T-helper 17 cell (primary cell): ENCODE results near the gene B4GALT1. TPM values are rescaled to one million over a fixed set of nuclear protein-coding genes. Genes with fewer than 3 reads are reported as not detected.

Experiments
- ATAC-seq: fragments of 150-1000 bp; cut with Tn5 transposase; 2 replicates; pipeline ENCODE4 v1.10.0; 2021; ENCODE audit warnings: mild to moderate bottlenecking, moderate library complexity
- DNase-seq, 3 donors: peaks; one replicate each; pipeline versions ENCODE4 v3.0.0 to v3.0.0-alpha.2; 2020 to 2021
- H3K9me3 ChIP-seq: one replicate; pipeline ENCODE4 v1.7.0; 2013; ENCODE audit warnings: low read length, mild to moderate bottlenecking; ENCODE audit not compliant: control insufficient read depth, poor library complexity, severe bottlenecking
- H3K27ac Mint-ChIP-seq: one replicate; pipeline ENCODE4 v1.8.0; 2022; ENCODE audit warnings: mild to moderate bottlenecking, moderate library complexity, mixed read lengths
- H3K27me3 Mint-ChIP-seq: one replicate; pipeline ENCODE4 v1.8.0; 2022; ENCODE audit warnings: mixed read lengths
- H3K36me3 Mint-ChIP-seq: one replicate; pipeline ENCODE4 v1.8.0; 2022; ENCODE audit warnings: low read depth, mixed read lengths
- H3K4me1 Mint-ChIP-seq: one replicate; pipeline ENCODE4 v1.8.0; 2022; ENCODE audit warnings: mild to moderate bottlenecking, mixed read lengths
- H3K4me3 Mint-ChIP-seq: one replicate; pipeline ENCODE4 v1.8.0; 2022; ENCODE audit warnings: mild to moderate bottlenecking, moderate library complexity, mixed read lengths
- total RNA-seq, 4 donors: library from RNA in 2 of 4; stranded (reverse) in 2 of 4; gene quantifications; one replicate each; pipeline ENCODE4 v1.2.3 and lab custom pipeline; 2022 to 2026

Gene B4GALT1
- total RNA-seq, 2 donors from 2014 or later = 106 to 126 TPM

- H3K4me3 Mint-ChIP-seq = peak overlapping the region; percentile 91
- peaks cover 15% of the 10 kb centered on the region for H3K36me3 Mint-ChIP-seq
- DNase-seq (no peak), ATAC-seq (no peak)
- no peaks in the 10 kb centered on the region for H3K9me3 ChIP-seq
- peak overlapping the region; percentile 97 for H3K27ac Mint-ChIP-seq
- H3K4me1 Mint-ChIP-seq = peaks cover 74% of the 10 kb centered on the region
- H3K27me3 Mint-ChIP-seq = no peaks in the 10 kb centered on the region
These were observed 30.1 kb downstream of the B4GALT1 start for GRCh38 chr9:33136721-33137670.

DNA sequence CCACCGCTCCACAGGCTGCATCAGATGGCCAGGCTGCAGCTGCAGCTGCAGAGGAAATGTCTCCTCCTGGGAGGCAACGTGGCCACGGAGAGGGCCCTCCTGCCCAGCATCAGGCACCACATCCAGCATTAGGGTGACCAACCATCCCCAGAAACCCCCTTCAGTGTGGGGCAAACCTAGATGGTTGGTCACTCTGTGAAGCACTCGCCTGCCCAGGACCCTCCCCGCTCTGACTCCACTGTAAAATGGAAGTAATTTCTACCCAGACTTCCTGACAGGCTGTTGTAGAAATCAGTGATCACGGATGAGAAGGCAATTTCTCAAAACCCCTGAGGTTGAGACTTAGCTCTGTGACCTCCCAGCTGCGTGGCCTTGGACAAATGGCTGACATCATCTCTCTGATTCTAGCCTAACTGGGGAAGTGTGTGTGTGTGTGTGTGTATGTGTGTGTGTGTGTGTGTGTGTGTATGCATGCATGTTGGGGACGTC, 31.6 kb downstream of the B4GALT1 start:
- no peak for DNase-seq
- Mint-ChIP-seq H3K27me3 (no peaks in the 10 kb centered on the region), H3K4me1 (peaks cover 71% of the 10 kb centered on the region), H3K27ac (peak overlapping the region; percentile 97), H3K4me3 (peak overlapping the region; percentile 72), H3K36me3 (peaks cover 22% of the 10 kb centered on the region)
- ATAC-seq = no peak
- no peaks in the 10 kb centered on the region for H3K9me3 ChIP-seq

GRCh38 chr9:33135031-33135461, 32.1 kb downstream of the B4GALT1 start:
- no peak for DNase-seq
- Mint-ChIP-seq H3K4me1 (peaks cover 72% of the 10 kb centered on the region), H3K4me3 (no peak overlapping the region), H3K27ac (peak overlapping the region; percentile 97), H3K27me3 (no peaks in the 10 kb centered on the region), H3K36me3 (peaks cover 22% of the 10 kb centered on the region)
- ATAC-seq = no peak
- no peaks in the 10 kb centered on the region for H3K9me3 ChIP-seq

DNA sequence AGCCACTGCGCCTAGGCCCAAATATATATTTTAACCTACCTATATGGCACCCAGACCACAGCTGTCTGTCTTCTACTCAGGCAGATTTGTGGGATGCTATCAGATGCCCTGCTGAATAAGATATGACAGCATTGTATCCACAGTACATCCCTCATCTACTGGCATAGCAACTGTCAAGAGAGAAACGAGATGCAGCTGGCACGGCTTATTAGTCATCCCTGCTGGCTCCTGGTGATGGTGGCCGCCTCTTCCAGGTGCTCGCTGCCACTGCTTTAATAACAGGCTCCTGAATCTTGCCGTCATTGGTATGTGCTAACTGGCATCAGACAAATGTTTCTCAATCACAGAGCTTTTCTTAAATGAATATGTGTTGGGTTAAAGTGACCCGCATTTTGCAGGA, 34.0 kb downstream of the B4GALT1 start:
- Mint-ChIP-seq H3K27ac (no peak overlapping the region), H3K4me3 (no peak overlapping the region), H3K4me1 (peaks cover 64% of the 10 kb centered on the region), H3K36me3 (peaks cover 25% of the 10 kb centered on the region), H3K27me3 (no peaks in the 10 kb centered on the region)
- no peaks in the 10 kb centered on the region for H3K9me3 ChIP-seq
- DNase-seq = no peak
- no peak for ATAC-seq

GRCh38 chr9:33131790-33132772, 35.1 kb downstream of the B4GALT1 start:
- Mint-ChIP-seq H3K36me3 (peaks cover 32% of the 10 kb centered on the region), H3K4me3 (no peak overlapping the region), H3K27ac (peak overlapping the region; percentile 95), H3K27me3 (no peaks in the 10 kb centered on the region), H3K4me1 (peaks cover 64% of the 10 kb centered on the region)
- no peak for ATAC-seq
- H3K9me3 ChIP-seq = no peaks in the 10 kb centered on the region
- no peak for DNase-seq

- H3K4me1 Mint-ChIP-seq = peaks cover 57% of the 10 kb centered on the region
These were observed 36.0 kb downstream of the B4GALT1 start for GRCh38 chr9:33130961-33131789.

DNA sequence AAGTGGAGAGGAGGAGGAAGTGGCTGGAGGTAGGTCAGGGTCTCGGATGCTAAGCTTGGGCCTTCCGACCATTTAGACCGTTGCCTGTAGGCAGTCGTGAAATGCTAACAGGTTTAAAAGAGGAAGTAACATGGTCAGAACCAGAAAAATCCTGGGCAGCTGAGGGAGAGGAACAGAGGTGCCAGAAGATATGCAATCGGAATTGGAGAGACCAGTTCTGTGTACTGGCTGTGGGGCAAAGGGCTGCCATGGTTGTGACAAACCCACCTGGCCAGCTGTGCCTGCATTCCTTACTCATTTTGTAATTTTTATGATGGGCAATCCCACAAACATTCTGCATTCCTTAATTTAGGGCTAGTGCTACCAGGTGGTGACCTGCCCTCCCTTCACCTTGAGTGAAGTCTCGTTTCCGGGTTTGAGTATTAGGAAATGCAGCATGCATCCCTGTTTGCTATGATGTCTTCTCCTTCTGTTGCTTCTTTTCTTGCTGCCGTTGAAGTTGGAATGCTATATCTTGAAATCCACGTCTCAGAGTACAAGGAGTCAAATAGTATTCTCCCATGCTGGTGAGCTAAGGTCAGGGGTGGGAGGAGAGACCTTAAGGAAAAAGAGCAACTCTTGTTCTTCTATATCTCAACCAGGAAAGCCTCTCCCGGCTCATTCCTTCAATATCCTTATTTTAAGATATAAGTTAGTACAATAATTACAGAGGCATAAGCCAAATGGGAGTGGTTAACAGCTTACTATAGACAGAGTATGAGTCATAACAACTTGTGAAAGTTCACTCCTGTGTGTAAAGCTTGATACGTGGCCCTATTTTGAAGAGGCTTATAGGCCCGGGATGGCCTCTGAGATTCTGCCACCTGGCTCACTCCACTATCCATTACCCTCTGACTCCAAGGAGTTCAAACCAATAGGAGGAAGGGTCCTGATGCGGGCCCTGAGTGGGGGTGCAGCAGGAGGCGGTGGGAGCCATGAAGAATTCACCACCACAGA, 37.0 kb downstream of the B4GALT1 start:
- H3K27ac Mint-ChIP-seq = peak overlapping the region; percentile 95
- peak; percentile 38 for ATAC-seq
- DNase-seq = no peak
- H3K36me3 Mint-ChIP-seq = peaks cover 25% of the 10 kb centered on the region
- no peaks in the 10 kb centered on the region for H3K27me3 Mint-ChIP-seq
- peak overlapping the region; percentile 21 for H3K4me3 Mint-ChIP-seq
- H3K9me3 ChIP-seq = no peaks in the 10 kb centered on the region
- peaks cover 53% of the 10 kb centered on the region for H3K4me1 Mint-ChIP-seq

More at GRCh38 chr9:33130961-33131789, 36.0 kb downstream of the B4GALT1 start:
- ATAC-seq (peak; percentile 10), DNase-seq (no peak)
- H3K9me3 ChIP-seq = no peaks in the 10 kb centered on the region
- Mint-ChIP-seq H3K27ac (peak overlapping the region; percentile 95), H3K36me3 (peaks cover 30% of the 10 kb centered on the region), H3K27me3 (no peaks in the 10 kb centered on the region), H3K4me3 (peak overlapping the region; percentile 2)

DNA sequence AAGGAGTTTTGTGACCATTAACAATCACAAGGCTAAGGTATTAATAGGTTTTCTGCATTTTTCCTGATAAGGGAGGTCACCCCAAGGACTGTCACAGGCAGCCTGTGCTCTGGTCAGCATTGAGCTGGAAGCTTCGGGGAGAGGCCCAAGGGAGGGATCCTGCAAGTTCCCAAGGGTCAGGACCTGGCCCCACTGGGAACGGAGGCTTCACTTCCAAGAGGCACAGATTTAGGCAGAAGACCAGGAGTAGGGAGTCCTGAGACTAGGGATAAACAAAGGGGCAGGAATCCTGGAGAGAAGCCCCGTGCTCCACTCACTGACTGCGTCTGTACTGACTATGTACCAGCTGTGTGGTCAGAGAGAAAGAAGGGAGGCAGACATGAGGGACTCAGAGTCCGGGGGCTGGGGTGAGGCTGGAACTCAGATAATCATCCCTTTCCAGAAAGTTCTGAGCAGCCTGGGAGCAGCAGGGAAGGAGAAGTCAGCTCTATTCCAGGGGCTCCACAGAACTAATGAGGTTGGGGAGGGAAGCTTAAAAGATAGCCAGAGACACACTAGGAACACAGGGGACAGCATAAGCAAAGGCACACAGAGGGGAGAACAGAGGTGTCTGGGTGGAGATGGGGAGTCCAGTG, 37.8 kb downstream of the B4GALT1 start:
- Mint-ChIP-seq H3K27me3 (no peaks in the 10 kb centered on the region), H3K4me3 (no peak overlapping the region), H3K4me1 (peaks cover 56% of the 10 kb centered on the region), H3K36me3 (peaks cover 27% of the 10 kb centered on the region), H3K27ac (peak overlapping the region; percentile 95)
- DNase-seq (no peak), ATAC-seq (no peak)
- H3K9me3 ChIP-seq = no peaks in the 10 kb centered on the region

- Mint-ChIP-seq H3K27ac (peak overlapping the region; percentile 95), H3K4me1 (peaks cover 60% of the 10 kb centered on the region), H3K36me3 (peaks cover 25% of the 10 kb centered on the region), H3K27me3 (no peaks in the 10 kb centered on the region), H3K4me3 (no peak overlapping the region)
- H3K9me3 ChIP-seq = no peaks in the 10 kb centered on the region
- DNase-seq (no peak), ATAC-seq (no peak)
These were observed 38.6 kb downstream of the B4GALT1 start for GRCh38 chr9:33128570-33128969.

DNA sequence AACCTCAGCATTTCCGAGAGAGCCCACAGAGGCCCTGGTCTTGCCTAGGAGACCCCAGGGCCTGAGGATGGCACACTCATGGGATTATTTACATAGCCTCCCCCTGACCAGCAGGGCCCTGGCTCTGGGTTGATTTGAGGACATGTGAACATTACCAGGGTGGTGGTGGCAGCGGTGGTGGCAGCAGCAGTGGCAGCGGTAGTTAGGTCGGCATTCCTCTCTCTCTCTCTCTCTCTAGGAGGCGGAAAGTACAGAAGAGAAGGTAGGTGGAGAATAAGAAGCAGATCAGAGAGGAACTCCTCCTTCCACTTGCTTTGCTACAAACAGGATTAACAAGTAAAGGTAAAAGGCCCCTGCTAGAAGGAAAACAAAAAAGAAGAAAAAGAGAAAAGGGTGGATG, 39.3 kb downstream of the B4GALT1 start:
- peaks cover 22% of the 10 kb centered on the region for H3K36me3 Mint-ChIP-seq

More for the DNA sequence above, 39.3 kb downstream of the B4GALT1 start:
- Mint-ChIP-seq H3K27me3 (no peaks in the 10 kb centered on the region), H3K27ac (peak overlapping the region; percentile 91), H3K4me3 (no peak overlapping the region), H3K4me1 (peaks cover 58% of the 10 kb centered on the region)
- ATAC-seq (no peak), DNase-seq (no peak)
- no peaks in the 10 kb centered on the region for H3K9me3 ChIP-seq
